Skin epidermis (tissue), 12 donors: ENCODE results near the gene TRIO.

ENCODE experiments used
- H3K27ac ChIP-seq, 21 experiments: fragments of 200-600 bp; sonication (generic) in 11 of 21; one replicate each; pipeline ENCODE4 v1.5.0; 2020; ENCODE audit warnings: mild to moderate bottlenecking in 3 of 21, inconsistent platforms in 2 of 21, moderate library complexity in 2 of 21
- H3K4me3 ChIP-seq, 7 experiments: fragments of 200-600 bp; sonication (generic) in 2 of 7; one replicate each; pipeline ENCODE4 v1.5.0; 2020; ENCODE audit warnings: inconsistent platforms in 2 of 7, mild to moderate bottlenecking in 2 of 7, moderate library complexity in 1 of 7

The TRIO gene

DNA sequence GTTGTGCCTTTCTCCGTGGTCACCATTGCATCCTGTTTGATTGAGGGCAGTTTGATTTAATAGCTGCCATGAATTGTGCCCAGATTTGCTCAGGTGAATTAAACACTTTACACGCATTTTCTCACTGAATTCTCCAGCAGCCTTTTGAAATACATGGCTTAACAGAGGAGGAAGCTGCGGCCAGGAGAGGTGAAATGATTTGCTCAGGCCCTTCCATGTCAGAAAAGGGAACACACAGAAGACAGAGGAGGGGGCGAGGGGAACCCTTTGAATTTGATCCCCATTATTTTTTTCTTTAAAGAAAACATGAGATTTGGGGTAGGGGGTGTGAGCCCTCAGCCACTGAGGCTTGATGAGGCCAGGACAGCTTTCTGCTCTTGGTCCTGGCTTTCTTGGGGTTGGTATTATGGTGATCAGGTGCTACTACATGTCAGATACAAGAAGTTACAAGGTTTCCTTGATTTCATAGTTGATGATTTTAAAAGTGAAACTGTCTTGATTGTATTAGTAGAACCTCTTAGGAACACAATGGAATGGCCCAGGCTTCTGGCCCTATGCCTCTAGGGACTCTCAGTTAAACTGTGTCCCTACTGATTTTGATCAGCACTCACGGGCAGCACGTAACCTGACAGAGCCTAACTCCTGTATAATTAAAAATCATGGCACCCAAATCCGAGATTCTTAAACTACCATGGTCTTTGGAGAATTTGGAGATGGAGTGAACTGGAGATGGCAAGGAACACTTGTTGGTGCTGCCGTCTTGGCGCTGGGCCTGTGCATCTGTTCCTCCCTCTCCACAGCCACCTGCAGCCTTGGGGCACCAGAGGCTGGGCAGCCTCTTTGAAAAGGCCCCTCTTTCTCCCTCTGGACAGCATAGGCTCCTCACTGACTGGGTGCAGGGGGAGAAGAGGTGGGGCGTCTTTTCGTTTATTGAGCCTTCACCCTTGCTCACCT is 107.9 kb downstream of the TRIO start:
- peak overlapping the region in 1 of 21 experiments; percentile 9 for H3K27ac ChIP-seq
- no peak overlapping the region for H3K4me3 ChIP-seq

GRCh38 chr5:14251733-14252132 is 108.6 kb downstream of the TRIO start:
- no peak overlapping the region for H3K4me3 ChIP-seq
- H3K27ac ChIP-seq = no peak overlapping the region

DNA sequence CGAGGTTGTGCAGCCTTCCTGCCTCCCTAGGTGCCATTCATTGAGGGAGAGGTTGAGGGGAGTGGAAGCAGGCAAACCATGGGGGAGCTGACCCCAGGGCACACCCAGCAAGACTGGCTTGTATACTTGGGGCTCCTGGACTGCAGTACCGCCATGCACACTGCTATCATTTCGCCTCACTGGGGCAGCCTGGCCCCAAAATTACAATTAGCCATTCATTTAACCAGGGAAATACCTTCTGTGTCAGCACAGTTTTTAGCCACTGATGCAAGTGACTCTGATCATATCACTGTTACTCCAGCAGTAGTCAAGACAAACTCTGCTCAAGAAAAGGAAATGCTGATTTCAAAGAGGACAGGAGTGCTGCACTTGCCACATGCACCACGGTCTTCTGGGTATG is 109.7 kb downstream of the TRIO start:
- H3K27ac ChIP-seq = no peak overlapping the region
- H3K4me3 ChIP-seq = no peak overlapping the region

GRCh38 chr5:14254686-14255085 is 111.5 kb downstream of the TRIO start:
- Histone ChIP-seq H3K4me3 (no peak overlapping the region), H3K27ac (peak overlapping the region in 1 of 21 experiments; percentile 15)

- Histone ChIP-seq H3K4me3 (no peak overlapping the region), H3K27ac (peak overlapping the region in 1 of 21 experiments; percentile 17)
Measured at GRCh38 chr5:14256026-14256690, 113.0 kb downstream of the TRIO start.

DNA sequence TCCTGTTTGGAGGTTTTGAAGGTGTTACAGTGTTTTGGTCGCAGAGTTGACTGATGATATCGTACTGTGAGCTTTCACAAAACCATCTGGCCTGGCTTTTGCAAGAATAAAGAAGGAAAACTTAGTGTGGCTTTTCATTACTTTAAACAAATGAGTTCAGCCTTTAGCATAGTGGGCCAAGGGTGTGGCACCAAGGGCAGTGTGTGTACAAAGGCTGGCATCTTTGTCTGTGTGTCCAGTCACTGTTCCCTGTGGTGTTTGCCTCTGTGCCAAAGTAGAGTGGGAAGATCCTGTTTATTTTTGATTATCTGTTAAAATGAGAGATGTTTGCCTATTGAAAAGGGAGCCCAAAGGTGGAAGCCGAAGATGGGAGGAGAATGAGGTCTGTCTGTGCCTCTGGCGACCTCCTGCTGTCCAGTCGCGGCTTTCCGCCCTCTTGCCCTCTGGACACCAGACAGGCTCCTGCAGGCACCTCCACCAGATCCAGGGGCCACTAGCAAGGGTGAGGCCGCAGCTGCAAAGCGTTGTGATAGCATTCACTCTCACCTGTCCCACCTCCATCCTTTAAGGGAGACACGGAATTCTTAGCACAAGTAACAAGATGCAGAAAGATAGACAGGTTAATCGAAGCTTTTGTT is 113.7 kb downstream of the TRIO start:
- Histone ChIP-seq H3K4me3 (no peak overlapping the region), H3K27ac (no peak overlapping the region)

DNA sequence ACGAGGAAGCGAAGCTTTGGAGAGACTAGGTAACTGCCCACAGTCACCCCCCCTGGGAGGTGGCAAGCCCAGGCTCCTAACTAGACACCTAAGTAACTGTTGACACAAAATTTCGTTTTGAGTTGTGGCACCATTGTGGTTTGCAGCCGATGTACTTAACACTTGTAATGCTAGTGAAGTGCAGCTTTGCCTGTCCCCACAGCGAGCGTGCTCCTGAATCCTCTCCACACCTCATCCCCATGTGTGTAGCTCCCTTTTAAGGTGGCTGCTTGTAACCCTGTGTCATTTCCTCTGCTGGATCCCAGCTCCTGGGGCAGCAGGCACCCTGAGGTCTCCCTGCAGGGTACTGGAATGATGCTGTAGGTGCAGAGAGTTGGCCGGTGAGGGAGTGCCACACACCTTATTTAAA is 114.9 kb downstream of the TRIO start:
- H3K27ac ChIP-seq = no peak overlapping the region
- no peak overlapping the region for H3K4me3 ChIP-seq

GRCh38 chr5:14258840-14259239 is 115.7 kb downstream of the TRIO start:
- Histone ChIP-seq H3K27ac (peak overlapping the region in 1 of 21 experiments; percentile 6), H3K4me3 (no peak overlapping the region)

DNA sequence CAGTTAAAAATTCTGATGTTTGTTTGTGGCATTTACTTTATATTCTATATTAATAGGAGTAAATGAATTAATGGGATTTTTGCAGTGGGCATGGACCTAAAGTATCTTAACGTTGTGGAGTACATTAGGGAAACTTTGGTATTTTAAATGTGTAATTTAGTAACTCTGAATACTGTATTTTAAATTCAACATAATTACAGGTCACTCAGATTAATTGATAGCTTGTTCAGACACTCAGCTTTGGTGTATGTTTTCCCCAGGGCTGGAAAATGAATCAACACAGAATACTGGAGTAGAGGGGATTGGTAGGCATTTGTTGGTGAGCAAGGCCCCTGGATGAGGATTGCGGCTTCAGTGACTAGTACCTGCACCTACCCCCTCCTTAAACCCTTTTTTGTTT is 117.5 kb downstream of the TRIO start:
- Histone ChIP-seq H3K27ac (no peak overlapping the region), H3K4me3 (no peak overlapping the region)

DNA sequence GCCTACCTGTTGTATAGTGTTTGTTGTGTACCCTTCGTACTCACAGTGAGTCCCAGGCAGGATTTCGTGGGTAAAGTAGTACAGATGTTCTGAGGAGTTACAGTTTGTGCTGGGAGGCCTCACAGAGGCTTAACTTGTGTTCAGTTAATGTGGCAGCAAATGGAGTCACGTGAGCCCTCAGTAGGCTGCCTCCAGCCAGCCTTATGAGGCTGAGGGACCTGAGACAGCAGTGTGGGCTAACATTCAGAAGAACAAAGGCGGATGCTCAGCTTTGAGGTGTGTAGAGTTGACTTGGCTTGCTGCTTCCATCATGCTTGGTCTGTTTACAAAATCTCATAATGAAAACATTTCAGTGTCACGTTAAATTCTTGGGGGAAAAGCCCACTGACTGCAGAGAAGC is 118.1 kb downstream of the TRIO start:
- no peak overlapping the region for H3K4me3 ChIP-seq
- H3K27ac ChIP-seq = no peak overlapping the region

DNA sequence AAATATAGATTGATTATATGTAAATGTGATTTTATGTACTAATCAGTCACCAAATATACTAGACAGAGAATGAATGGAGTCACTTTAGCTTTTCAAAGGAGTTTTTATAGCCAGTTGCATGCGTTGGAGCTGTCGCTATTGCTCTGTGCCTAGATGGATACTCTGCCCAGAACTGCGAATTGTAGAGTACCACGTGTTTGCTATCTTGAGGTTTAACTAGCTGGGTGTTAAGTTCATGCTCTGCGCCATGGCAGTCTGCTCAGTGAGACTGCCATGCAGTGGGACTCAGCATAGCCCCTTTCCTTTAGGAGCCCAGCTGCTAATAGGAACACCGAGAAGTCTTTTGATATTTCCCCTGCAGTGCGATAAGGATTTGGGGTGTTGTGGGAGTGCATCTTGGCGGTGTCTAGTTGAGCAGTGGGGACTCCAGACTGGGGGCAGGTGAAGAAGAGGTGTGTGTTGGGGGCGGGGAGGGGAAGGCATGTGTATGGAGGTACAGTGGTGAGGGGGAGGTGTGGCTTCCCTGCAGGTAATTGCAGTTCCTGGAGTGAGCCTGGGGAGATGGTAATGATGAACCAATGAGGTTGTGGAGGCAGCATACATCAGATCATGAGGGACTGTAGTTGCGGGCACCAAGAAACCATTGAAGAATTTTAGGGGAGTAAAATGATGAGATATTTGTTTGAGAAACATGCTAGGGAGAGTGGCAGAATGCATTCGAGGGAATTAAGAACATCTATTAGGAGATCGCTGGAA is 118.9 kb downstream of the TRIO start:
- H3K4me3 ChIP-seq = no peak overlapping the region
- no peak overlapping the region for H3K27ac ChIP-seq

DNA sequence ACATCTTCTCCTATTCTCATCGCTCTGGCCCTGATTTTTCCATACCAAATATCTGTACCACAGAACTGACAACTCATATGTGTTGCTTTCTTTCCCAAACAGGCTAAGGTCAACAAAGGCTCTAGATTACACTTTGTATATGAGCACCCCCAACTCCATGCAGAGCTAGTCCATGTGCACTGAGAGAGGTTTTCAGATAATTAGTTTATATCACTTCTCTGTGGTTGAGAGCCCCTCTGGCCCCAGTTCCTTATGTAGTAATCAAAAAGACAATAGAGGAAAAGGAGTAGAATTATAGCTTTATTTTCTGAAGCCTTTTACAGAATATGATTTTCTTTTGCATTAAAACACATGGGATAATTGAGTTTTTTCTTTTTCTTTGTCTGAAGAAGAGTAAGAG is 120.0 kb downstream of the TRIO start:
- Histone ChIP-seq H3K4me3 (no peak overlapping the region), H3K27ac (no peak overlapping the region)

DNA sequence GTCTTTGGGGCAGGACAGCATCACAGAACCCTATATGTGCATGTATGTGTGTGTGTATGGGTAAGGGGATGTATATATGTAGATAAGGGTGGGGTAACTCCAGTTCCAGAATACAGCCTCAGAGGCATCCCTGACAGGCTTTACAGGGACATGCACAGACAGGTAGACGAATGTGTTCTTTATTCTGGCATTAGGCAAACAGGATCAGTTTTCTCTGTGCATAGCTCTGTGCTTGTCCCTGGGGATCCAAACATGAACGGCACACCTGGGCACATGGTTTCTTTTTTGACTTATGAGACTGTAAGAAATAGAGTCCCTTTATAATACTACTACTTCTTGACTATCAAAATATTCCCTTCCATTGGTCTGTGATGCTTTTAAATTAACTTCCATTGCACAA is 120.6 kb downstream of the TRIO start:
- no peak overlapping the region for H3K4me3 ChIP-seq
- H3K27ac ChIP-seq = peak overlapping the region in 5 of 21 experiments; percentile 7 to 52 (median 47)

- Histone ChIP-seq H3K4me3 (peak overlapping the region in 2 of 7 experiments; percentile 7 to 8), H3K27ac (peak overlapping the region in 6 of 21 experiments; percentile 26 to 55 (median 42))
Measured at GRCh38 chr5:14264605-14265316, 121.6 kb downstream of the TRIO start.

GRCh38 chr5:14265570-14265969 is 122.4 kb downstream of the TRIO start:
- Histone ChIP-seq H3K4me3 (no peak overlapping the region), H3K27ac (peak overlapping the region in 1 of 21 experiments; percentile 33)

- Histone ChIP-seq H3K27ac (peak overlapping the region in 1 of 21 experiments; percentile 5), H3K4me3 (no peak overlapping the region)
Measured at GRCh38 chr5:14266171-14266570, 123.0 kb downstream of the TRIO start.

- no peak overlapping the region for H3K27ac ChIP-seq
- no peak overlapping the region for H3K4me3 ChIP-seq
Measured at GRCh38 chr5:14266686-14267085, 123.5 kb downstream of the TRIO start.

DNA sequence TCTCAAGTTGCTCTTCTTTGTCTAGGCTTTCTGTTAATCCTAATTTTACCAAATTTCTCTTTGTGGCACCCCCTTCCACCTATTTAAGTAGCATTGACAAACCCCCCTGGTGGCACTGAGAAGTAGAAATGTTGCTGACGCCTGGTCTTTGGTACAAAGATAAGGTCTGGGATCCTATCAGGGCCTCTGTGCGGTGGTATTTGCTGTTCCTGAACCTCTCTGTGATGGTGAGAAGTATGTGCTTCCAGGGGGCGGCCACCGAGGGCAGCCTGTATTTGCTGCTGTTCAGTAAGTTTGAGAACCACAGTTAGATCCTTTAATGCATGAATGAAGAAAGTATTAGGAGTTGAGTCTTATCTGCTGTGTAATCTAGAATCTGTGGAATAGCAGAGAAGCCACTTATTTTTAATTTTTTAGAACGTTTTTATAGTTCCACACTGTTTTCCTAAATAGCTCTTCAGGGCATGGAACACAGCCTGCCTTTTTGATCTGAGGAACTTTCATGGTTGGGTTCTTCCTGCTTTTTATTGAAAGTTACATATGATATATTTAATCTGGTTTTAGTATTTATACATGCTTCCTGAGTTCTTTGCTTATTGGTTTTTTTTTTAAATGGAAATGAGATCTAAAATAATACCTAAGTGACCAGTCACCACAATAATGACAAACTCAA is 124.2 kb downstream of the TRIO start:
- H3K27ac ChIP-seq = peak overlapping the region in 1 of 21 experiments; percentile 24

More for the DNA sequence above, 124.2 kb downstream of the TRIO start:
- H3K4me3 ChIP-seq = no peak overlapping the region
